HG03139 (cell line): Measurements from ENCODE around the gene ALDH1A3.

Source experiments
- ATAC-seq: cut with Tn5 transposase; IDR thresholded peaks from one replicate; pipeline ENCODE4 v1.9.1; 2021; ENCODE audit not compliant: unreplicated experiment

The ALDH1A3 gene

DNA sequence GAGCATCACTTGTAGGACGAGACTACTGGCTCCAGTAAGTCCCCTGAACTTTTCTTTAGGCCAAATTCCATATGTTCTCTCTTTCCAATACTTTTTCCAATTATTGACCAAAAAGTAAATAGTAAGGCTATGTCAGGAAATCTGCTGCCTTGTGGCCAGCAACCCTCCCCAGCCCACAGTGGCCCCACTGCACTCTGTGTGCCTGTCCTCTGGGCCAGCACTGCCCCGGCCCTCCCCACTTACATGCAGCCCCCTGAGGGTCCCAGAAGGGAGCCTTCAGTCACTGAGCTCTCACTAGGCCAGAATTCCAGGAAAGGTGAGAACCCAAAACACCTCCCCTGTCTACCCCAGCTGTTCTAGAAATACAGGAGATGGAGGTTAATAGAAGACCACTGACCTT, 21.3 kb upstream of the ALDH1A3 start:
- no peak for ATAC-seq

DNA sequence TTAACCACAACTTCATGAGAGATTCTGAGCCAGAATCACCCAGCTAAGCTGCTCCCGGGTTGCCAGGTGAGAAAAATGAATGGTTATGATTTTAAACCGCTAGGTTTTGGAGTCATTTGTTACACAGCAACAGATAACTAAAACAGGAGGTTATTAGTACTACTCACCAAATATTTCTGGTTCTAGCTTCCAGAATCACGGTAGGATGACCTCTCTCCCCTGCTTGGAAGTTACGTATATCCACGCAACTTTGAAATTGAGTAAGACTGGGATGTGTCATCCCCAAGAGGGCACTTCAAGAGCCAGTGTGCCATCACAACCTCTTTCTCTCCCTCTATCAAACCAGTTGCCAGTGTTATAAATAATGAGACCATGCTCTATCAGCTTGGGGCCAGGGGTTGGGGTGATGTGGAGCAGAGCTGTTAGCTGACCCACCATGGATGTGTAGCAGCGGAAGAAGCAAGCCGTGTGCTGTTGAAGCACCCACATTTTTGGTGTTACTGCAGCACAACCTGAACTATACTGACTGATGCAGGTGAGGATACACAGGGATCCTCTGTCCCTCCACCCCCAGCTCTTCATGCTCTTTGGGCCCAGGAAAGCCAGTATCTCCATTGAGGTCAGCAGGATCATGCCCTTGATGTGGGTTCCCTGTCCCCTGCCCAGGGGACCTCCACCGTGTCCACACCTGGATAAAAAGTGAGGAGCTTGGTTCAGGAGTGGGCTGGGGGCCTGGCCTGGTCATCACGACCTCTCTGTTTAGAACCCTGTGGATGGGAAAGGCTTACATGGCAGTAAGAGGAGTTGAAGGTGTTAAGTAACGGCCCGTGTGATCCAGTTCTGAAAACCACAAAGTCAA, 19.4 kb upstream of the ALDH1A3 start:
- no peak for ATAC-seq

DNA sequence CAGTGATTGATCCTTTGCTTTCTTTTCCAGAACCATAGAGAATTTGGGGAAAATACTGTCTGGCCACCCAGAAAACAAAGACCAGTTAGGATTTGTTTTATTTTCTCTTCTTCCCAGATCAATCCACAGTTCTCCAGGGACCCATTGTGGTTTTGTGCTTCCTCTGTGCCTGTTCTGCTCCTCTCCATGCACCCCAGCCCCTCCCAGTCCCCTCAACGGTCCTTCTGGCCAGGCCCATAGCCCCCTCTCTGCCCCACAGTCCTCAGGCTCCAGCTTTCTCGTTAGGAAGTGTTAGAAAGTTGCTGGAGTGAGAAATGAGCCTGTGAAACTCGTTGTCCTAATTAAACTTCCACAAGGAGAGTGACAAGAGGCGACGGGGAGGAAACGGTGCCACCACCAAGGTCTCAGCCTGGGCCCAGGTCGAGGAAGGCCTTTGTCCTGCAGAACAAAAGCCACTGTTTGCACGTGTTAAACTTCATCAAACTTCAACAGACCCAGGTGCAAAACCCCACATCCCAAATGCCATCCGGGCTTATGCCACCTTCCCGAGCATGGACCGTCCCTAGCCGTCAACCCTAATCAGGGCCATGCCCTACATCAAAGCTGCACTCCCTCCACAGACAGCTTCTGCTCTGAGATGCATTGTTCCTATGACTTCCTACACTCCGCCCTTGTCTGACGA, 18.7 kb upstream of the ALDH1A3 start:
- ATAC-seq: no peak

GRCh38 chr15:100861511-100861991, 18.1 kb upstream of the ALDH1A3 start:
- no peak for ATAC-seq

GRCh38 chr15:100862162-100862561, 17.5 kb upstream of the ALDH1A3 start:
- ATAC-seq: no peak

- no peak for ATAC-seq
Measured at GRCh38 chr15:100863075-100863795, 16.4 kb upstream of the ALDH1A3 start.

DNA sequence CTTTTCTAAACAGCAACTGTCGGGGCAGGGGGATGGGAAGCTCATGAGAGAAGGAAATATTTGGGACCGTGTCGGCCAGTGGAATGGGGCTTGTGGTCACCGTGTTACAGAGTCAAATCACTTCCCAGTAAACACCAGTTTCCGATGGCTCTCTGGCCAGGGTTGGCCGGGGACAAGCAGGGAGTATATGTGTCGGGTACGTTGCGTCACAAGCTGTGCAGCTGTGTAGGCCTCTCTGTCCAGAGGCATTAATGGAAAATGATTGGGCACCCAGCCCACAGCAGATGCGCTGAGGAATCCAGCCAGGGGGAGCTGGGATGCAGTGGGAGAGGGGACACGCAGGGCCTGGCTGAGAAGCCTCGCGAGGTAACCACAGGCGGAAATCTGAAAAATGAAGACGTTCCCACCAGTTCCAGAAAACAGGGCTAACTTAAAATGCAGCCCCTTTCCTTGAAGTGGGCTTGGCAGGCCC, 15.8 kb upstream of the ALDH1A3 start:
- no peak for ATAC-seq

DNA sequence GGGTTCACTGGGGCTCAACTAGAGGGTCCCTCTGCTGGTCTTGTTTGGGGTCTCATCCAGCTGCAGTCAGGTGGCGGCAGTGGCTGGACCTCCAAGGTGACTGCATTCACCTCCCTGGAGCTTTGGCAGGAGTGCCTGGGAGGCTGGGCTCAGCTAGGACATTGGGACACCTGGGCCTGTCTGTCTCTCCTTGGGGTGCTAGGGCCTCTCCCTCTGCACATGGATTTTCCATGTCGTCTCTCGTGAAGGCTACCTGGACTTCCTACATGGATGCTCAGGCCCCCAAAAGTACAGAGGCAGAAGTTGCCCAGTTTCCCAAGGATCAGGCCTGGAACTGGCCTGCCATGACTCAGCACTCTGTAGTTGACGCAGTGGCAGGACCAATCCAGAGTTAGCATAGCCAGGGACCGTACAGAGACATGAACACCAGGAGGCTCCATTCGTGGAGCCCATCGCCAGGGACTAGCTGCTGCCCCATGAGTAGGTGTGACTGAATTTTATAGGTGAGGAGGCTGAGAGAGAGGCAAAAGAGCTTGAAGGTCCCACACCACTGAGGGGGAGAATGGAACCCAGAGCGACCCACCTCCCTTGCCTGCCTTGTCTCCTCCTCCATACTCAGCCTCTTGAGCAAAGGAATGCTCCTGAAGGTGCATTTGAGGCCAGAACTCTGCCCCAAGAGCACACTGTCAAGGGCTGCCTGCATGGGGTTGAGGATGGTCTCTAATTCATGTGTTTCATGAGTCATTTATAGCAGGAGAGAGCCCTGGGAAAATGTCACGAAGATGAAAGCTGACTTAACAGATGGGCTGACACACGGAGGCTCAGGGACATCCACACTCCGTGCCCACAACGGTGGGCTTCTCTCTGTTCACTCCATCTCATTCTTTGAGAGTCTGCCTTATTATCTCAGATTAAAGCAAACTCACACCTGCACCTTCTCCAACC, 13.0 kb upstream of the ALDH1A3 start:
- no peak for ATAC-seq

DNA sequence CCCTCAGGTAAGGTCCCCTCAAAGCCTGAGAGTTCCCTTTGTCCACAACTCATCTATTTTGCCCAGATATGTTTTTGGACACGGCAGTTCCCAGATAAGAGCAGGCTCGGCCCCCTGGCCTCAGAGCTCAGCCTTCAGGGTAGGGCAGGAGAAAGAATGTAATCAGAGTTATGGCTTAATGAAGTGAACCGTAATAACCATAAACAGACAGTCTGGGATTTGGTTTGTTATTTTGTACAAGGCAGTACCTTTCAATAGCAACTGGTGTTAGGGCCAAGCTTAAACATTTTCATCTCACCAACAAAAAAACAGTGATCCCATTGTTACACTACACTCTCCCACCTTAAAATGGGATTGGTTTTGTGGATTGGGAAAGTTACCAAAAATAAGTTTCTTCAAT, 12.2 kb upstream of the ALDH1A3 start:
- no peak for ATAC-seq

DNA sequence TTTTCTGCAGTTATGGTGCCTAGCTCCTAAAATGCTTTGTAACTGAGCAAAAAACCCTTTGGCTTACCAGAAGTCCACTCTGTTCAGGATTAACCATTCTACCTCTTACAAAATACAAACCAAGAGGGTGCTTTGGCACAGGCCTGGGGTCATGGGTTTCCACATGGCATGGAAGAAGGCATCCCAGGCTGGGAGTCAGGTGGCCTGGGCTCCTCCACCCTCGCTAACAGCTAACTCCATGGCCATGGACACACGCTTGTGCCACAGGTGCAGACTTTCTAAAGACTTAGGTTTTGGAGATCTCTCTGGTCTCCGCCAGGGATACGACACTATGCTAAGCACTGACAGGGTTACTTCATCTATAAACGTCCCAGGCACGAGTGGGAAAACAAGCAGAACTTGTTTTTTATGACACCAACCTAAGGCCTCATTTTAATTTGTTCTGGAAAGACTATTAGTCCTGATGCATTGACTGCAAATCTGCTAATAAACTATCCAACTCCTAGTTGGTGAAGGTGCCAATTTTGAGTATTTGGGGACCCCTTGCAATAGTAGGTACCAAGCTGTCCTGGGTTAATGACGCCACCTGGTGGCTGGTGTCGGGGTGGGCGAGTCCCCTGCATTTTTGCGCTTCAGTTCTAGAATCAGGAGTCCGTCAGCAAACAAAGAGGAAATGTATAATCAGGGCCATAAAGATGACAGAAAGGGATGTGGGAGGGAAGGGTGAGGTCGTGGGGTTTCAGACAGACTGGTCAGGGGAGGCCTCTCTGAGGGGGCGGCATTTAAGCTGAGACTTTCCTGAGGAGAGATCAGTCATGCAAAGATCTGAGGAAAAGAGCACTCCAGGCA, 10.3 kb upstream of the ALDH1A3 start:
- no peak for ATAC-seq

- peak; percentile 61 for ATAC-seq
Measured at GRCh38 chr15:100873029-100873677, 6.5 kb upstream of the ALDH1A3 start.

GRCh38 chr15:100875495-100875894, 4.1 kb upstream of the ALDH1A3 start:
- no peak for ATAC-seq

DNA sequence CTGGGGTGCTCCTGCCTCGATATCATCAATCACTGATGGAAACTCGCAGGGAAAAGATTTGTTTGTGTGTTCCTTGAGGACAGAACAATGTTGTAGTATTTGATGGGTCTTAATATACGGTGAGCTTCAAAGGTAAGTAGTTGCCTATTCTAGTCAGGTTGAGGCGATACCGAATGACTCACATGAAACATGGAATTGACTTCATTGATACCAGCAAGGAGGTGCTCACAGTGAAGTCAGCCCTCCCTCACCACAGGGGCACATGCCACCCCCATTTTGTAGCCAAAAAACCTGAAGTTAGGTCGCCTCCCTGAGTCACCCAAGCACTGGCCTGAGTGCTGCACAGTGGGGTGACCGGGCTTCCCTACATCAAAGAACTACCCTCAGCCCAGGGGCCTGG, 3.7 kb upstream of the ALDH1A3 start:
- ATAC-seq: no peak

DNA sequence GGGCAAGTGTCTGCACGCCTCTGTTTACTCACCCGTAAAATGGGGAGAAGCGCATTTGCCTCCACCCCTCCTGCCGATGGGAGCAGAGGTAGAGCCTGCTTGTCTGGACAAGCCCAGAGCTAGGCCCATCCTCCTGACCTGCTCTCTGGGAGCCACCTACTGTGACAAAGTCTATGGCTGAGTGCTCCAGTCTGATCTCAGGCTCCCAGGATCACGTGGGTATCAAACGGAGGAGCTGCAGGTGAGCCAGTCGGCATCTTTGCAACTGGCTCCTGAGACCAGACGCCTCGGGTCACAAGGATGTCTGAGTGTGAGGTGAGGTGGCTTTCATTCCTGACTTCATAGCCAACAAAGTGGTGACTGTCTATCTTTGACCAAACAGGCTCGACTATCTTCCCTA, 2.1 kb upstream of the ALDH1A3 start:
- no peak for ATAC-seq

DNA sequence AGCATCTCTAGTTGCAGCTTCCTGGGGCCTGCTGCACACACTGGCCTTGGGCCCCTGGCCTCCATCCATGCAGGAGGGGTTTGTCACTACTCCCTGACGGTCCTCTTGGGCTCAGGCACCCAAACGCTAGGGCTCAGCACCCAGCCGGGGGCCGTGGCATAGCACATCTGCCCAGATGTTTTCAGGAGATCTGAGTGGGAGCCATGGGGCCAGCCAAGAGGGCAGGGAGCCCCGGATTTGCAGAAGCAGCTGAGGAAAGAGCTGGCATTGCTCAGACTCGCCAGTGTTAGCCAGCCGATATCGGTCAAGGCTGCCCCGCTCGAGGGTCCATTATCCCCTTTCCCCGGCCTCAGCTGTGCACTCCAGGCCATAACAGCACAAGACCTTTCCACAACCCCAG, 1.5 kb upstream of the ALDH1A3 start:
- ATAC-seq: no peak

DNA sequence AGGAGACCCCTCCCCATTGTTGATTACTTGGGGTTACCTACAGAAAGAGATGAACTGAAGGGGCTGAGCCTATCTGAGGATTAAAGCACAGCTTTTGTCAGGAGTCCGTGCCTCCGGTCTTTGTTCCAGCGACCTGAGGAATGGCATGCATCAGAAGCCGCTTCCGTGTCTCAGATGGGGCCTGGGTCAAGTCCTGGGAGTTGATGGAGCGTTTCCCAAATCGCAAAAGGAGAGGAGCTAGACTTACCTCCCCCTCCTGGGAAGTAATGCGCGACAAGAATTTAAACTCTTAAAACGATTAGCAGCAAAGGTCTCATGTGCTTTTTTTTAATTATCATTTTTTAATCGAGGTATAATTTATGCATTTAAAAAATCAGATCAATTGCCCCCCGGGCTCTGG, 983 bp upstream of the ALDH1A3 start:
- ATAC-seq: no peak

- no peak for ATAC-seq
Measured at GRCh38 chr15:100879061-100879463, 569 bp upstream of the ALDH1A3 start.

- no peak for ATAC-seq
Measured at GRCh38 chr15:100880139-100880896, 687 bp downstream of the ALDH1A3 start.
